ENCODE results near the gene HSD17B12.

Gene HSD17B12

DNA sequence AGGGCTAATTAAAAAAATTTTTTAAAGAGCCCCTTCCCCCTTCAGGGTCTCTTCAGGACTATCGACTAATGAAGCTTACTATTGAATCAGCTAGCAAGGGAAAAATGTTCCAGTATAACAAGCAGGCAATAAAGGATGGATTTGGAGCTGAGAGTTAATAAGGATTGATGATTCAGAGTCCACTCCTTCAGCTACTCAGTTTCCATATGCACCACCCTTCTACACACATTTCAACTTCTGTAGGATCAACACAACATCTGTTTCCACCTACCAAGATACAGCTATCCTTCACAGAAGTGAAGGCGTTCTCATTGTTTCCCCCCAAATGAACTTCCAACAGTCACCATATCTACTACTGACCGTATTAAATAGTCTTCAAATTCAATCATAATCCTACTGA lies 193.5 kb downstream of the HSD17B12 start:
- TF ChIP-seq, protein P1, sequence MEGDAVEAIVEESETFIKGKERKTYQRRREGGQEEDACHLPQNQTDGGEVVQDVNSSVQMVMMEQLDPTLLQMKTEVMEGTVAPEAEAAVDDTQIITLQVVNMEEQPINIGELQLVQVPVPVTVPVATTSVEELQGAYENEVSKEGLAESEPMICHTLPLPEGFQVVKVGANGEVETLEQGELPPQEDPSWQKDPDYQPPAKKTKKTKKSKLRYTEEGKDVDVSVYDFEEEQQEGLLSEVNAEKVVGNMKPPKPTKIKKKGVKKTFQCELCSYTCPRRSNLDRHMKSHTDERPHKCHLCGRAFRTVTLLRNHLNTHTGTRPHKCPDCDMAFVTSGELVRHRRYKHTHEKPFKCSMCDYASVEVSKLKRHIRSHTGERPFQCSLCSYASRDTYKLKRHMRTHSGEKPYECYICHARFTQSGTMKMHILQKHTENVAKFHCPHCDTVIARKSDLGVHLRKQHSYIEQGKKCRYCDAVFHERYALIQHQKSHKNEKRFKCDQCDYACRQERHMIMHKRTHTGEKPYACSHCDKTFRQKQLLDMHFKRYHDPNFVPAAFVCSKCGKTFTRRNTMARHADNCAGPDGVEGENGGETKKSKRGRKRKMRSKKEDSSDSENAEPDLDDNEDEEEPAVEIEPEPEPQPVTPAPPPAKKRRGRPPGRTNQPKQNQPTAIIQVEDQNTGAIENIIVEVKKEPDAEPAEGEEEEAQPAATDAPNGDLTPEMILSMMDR (IDR thresholded peaks at IDR 0.05; ENCODE audit: extremely low read depth, missing control alignments), result no peak
- no peak for DNase-seq (ENCODE audit: low spot score)

- no peak for DNase-seq (ENCODE audit: low spot score)
- TF ChIP-seq, protein P1 (IDR thresholded peaks at IDR 0.05; ENCODE audit: extremely low read depth, missing control alignments), result no peak
Measured at GRCh38 chr11:43874738-43875137, 194.2 kb downstream of the HSD17B12 start.

- DNase-seq (ENCODE audit: low spot score), result peak; percentile 12
- TF ChIP-seq, protein P1 (IDR thresholded peaks at IDR 0.05; ENCODE audit: extremely low read depth, missing control alignments), result no peak
Measured at GRCh38 chr11:43879789-43880639, 199.5 kb downstream of the HSD17B12 start.

DNA sequence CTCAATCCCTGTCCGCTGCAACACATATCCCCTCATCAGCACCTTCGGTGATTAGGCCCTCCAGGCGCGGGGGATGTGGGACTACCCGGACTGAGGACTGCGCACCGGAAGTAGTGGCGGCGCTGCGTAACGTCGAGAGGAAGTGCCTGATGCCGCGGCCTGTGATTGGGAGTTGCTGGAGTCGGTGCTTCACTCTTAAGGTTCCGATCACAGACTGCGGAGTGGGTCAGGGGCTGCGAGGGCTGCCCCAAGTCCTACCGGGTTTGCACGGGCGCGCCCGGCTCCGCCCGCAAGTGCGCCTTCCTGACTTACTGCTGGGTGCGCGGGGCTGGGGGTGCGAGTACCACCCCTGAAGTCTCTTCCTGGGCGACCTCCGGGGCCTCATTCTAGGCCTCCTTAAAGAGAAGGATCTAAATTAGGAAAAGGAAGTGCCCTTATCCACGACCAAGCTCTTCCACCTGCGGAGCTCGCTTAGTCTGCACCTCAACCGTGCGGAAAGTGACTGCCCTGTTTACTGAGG lies 200.2 kb downstream of the HSD17B12 start, which contains the start of gene ALKBH3:
TSS of gene ALKBH3 (plus strand) at position 192 of the 520 bp plus-strand sequence. CDS start 1,822 bp downstream, outside the sequence.
- TF ChIP-seq, protein P1 (IDR thresholded peaks at IDR 0.05; ENCODE audit: extremely low read depth, missing control alignments), result no peak
- peak; percentile 85 for DNase-seq (ENCODE audit: low spot score)

DNA sequence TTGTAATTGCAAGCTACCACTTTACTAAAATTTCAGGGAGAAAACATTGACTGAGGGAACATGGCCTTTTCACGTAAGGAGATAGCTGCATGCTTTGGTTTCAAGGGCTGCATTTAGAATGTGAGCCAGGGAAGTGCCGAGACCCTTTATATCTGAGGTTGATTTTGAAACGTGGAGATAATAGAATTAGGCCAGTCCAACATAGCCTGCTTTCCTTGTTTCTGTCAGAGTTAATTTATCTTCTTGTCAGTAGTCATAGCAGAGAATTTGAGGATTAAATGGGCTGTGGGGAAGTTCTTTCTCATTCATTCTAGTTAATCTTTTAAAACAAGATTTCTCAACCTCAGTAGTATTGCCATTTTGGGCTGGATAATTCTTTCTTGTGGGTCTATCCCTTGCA lies 212.3 kb downstream of the HSD17B12 start:
- TF ChIP-seq, protein P1 (IDR thresholded peaks at IDR 0.05; ENCODE audit: extremely low read depth, missing control alignments), result no peak

DNA sequence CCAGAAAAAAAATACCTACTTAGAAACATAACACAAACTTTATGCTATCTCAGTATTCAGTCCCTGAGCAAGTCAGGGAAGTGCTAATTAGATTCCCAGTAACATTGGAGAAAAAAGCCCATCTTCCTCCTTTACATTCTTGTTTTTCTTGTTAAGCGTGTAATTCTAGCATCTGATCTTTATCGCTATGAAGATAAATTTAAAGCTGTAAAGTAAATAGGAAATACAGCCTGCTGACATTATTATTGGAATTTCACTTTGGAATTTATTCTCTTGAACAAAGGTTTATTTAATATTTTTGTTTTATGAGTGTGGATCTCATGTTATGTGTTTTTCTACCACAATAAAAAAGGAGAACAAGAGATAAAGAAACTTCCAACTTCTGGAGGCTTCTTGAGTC lies 214.0 kb downstream of the HSD17B12 start:
- no peak for DNase-seq (ENCODE audit: low spot score)
- TF ChIP-seq, protein P1 (IDR thresholded peaks at IDR 0.05; ENCODE audit: extremely low read depth, missing control alignments), result no peak

More for the DNA sequence above, 212.3 kb downstream of the HSD17B12 start:
- no peak for DNase-seq (ENCODE audit: low spot score)

DNA sequence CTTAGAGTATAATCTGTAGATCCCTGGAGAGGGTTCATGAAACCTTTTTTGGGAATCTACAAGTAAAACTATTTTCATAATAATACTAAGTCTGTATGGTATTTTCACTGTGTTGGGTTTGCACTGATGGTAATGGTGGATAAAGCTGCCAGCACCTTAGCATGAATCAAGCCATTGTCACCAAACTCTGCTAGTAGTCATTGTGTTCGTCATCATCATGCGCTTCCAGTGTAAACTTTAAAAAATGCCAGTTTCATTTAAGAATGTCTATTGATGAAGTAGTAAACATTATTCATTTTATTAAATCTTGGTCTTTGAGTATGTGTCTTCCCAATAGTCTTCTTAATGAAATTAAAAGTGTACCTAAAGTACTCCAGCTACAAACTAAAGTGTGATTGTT lies 215.1 kb downstream of the HSD17B12 start:
- TF ChIP-seq, protein P1 (IDR thresholded peaks at IDR 0.05; ENCODE audit: extremely low read depth, missing control alignments), result no peak
- no peak for DNase-seq (ENCODE audit: low spot score)
